GM18526 (cell line): ENCODE measurements around the gene TMEFF2.

Experiments
- POLR2A ChIP-seq: IDR thresholded peaks from 3 replicates; pipeline ENCODE4 v1.6.1; 2011; ENCODE audit not compliant: insufficient read length; ENCODE audit errors: extremely low read depth

The TMEFF2 gene

DNA sequence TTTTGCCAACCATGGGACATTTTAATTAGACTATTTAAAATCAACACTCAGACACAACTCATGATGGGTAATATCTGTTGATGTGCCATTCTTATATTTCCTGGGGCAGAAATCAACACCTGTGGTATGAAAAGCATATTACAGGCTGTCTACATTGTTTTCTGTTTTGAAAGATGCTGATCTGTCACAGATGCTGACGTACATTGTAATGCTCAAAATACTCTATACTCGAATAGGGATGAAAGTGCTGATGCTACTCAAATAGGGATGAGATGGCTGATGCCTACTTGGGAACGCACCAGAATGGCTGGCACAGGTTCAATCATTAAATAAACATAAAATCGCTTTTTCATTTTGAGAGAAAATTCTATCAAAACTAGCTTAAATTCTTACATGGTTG is 41.2 kb downstream of the TMEFF2 start:
- TF ChIP-seq POLR2A: no peak

DNA sequence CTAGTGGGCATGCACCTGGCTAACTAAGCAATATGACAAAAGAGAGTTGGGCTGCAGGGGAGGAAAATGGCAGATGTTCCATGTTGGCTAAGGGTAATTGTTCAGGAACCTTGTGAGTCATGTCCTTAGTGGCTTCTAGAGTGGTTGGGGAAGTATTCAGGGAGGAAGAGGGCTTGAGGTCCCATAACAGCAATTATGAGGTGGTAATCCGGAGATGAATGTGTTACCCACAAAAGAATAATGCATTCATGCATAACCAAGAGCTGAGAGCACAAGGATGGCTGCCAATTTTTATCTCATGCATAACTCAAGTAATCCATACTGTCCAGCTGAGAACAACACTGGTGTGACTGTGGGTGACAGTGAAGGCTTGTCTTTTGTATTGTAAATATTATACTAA is 42.9 kb downstream of the TMEFF2 start:
- no peak for TF ChIP-seq POLR2A

DNA sequence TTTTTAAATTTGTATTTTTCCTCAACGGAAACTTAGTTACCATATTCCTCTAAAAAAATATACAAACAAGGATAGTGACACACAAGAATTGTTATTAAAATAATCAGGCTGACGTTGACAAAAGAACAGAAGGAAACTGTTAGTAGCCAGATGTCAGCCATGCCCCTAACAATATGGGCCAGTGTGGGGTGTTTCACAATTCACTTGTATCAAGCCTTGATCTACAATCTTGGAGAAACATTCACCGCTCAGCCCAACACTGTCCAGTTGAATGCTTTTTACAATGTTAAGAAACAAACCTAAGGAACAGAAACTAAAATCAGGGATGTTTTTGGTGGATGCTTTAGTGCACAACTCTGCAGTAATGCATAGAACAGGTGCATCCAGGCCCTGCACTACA is 44.6 kb downstream of the TMEFF2 start:
- no peak for TF ChIP-seq POLR2A

DNA sequence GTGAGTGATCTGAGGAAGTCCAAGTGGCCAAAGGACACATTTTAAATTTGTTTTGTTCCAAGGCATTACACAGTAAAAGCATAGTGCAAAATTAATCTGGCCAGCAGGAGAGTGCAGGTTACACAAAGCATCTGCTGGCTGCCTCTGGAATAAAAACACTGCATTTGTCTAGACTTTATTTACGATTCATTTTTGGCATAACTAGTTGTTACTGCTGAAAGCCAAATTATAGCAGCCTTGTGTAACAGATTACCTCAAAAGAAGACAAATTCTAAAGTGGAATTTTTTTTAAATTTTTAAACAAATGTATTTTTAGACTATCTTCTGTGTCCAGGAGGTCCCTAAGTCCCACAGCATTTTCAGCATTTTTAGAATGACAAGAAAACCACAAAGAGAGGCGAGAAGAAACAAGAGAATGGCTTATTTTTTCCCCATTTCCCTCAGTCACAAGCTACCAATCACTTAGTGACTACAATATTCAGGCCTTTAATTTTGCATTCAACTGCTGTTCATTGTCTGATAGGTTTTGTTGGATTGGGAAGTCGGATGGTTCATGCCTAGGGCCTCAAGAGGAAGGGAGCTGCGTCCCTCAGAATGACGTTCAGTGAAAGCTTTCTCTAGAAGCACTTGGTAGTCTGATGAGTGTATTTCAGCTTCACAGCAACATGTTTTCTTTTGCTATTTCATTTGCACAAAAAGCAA is 46.0 kb downstream of the TMEFF2 start:
- TF ChIP-seq POLR2A: no peak

DNA sequence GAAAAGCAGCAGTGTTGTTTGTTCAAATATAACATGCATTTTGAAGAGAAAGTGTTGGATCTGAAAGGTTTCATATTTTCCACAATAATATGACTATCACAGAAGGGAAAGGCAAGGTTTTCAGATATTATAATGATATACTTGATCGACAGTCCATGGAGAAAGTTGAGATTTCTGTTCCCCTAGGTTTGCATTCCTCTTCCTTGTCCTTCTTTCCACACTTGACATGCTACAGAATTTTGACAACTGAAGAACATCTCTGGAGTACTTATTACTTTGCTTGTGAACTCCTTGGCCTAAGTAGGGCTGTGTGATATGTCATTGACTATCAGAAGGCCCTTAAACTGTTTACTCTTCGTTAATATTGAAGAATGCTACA is 46.5 kb downstream of the TMEFF2 start:
- no peak for TF ChIP-seq POLR2A

DNA sequence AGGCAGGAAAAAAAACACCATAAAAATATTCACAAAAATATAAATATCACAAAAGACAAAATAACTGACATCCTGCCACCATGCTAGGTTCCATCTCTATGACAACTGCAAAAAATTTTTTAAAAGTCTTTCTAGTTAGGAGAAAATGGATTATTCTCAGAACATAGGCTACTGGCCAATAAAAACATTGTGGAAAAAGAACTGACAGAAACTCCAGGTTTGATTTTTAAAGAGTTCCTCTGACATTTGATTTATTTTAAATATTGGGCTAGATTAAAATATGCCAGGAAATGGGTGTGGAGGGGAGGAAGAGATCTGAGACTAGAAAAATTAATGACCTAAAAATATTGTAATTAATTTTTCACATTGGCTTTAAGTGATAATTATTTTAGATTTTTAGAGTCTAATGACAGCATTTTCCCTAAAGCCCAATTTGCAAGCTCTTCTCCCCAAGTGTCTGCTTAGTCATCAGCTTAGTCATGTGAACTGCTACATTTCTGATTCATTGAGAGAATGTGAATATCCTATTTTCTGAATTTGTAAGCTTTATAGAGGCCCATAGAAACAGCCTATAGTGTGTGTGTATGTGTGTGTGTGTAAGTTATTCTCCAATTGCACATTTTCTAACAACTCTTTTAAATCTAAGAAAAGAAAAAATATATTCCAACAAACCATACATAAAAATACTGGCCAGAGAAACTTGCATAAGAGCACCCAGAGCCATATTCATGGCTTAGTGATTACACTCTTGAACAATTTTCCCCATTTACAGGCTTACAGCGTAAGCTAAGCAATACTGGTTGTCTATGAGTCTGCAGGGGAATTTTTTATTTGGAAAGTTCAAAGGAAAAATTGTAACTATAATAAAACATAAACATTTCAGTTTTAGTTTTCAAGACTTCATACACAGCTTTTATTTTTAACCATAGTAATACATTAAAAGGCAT is 48.4 kb downstream of the TMEFF2 start:
- TF ChIP-seq POLR2A: no peak

DNA sequence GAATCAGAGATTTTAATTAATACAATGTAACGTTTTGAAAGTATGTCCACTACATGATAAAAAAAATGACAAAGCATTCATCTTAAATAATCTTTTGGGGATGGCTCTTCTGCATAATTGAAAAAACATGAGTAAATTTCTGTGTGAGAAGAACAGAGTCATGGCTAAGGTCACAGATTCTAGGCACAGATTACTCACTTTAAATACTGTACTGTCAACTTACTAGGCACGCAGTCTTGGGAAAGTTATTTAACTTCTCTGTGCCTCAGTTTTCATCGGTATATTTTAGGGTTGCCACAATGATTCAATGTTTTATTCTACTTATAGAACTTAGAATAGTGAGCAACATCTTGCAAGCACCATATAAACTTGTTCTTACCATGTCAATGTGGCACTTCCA is 49.2 kb downstream of the TMEFF2 start:
- no peak for TF ChIP-seq POLR2A

DNA sequence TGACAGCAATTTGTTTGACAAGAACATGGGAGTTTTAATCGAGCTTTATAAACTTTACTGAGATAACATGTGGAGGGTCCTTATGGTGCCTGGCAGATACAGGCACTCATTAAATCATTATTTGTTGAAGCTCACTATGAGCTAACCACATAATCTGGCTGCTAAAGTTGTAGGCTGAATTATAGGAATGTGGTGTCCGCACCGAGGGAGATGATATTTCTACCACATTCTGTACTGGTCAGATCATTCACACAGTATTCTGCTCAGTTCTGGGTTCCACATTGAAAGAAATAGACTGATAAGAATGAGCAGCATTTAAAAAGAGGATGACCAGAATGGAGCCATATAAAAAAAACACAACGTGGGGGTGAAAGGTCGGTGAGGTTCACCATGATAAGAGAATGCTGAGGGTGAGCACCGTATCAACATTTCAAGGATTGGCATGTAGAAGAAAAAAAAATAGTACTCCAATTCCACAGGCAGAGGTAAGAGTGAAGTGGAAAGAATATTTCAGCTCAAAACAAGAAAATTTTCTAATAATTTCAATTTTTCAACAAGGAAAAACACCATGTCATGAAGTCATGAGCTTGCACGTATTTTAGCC is 54.4 kb downstream of the TMEFF2 start:
- no peak for TF ChIP-seq POLR2A

DNA sequence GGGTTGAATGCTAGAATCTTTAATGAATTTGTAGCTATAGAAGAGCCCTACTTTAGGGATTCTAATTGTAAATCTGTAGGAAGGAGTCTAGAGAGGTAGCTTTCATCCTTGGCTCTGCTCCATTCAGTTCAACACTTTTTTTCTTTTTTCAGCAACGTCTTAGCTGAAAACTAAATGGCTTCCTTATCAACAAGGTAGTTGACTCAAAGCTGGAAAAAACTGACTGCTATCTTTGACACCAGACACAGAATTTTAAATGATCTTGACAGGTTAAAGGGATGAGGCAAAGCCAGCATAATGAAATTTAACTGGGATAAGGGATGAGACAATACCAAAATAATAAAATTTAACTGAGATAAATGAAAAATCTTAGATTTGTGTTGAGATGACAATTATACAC is 54.9 kb downstream of the TMEFF2 start:
- TF ChIP-seq POLR2A: no peak

DNA sequence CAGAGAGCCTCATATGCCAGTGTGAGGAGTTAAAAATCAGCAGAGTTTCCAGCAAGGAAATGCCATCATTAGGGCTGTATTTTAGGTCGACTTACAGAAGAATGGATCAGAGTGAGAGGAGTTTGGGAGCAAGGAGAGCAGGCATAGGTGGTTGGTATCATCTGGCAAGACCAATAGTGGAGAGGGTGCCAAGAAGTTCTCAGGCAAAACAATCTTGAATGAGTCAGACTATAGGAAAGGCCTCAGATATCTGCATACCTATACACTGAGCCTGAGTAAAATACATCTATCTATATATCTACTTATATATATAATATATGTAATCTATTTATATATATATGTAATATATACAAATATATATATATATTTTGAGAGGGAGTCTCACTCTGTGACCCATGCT is 57.3 kb downstream of the TMEFF2 start:
- TF ChIP-seq POLR2A: no peak

DNA sequence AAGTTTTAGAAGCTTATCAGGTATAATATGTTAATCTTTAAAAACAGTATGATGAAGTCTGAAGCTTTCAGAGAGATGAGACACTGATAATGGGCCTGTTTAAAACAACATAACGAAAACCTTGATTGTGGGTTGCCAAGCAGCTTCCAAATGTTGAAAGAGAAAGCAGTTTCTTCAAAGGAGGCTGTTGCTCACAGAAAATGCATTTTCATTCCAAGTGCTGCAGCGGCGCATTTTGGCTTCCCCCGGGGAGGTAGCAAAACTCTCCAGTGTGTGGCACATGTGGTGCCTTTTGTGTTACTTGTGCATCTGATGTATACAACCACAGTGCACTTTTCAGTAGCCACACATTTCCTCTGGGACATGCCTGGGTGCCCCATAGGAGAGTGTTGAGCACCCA is 66.1 kb downstream of the TMEFF2 start:
- TF ChIP-seq POLR2A: no peak

DNA sequence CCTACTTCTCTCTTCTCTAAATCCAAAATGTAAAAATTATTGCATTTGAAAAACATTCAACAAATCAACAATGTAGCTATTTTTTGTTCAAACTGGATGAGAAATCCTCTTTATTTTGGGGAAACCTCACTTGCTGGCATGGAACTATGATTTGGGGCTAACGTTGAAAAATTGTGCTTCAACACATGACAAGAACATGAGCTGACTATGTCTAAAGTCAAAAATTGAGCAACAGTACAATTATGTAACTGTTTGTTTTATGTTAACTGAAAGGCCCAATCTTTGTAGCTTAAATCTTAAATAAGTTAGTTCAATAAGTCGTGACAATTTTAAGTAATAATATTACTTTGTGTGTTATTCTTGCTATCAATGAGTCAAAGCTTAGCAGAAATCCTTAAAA is 67.3 kb downstream of the TMEFF2 start:
- no peak for TF ChIP-seq POLR2A

DNA sequence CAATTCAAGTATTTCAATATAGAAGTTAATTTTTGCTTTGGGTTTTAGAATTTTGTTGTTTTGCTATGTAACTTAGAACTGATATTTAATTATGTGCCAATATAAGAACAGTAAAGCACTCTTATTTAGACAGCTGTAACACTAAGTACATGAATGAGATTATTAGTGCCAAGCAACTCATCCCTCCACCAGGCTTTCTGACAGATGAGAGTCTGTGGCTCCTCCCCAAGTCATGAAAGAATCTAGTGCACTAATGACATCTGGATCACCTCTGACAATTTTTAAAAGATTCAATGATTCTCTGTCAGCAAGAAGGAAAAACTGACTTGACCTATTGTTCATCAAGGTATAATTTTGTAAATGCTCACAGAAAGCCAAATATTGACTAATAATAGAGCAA is 67.8 kb downstream of the TMEFF2 start:
- no peak for TF ChIP-seq POLR2A

DNA sequence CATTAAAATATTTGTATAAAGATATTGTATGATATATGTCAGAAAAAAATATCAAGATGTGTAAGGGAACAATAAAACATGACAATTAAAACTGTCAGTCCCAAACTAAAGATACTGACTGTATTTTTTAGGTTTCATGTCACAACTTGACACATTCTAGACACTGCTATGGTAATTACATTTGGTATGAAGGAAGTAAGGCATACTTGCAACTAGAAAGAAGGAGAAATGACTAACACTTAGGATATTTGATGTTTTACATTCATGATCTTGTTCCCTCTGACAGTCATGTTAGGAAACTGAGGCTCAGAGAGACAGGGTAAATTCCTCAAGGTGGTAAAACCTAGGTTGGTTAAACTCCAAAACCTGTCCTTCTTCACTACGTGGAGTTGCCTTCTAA is 68.3 kb downstream of the TMEFF2 start:
- no peak for TF ChIP-seq POLR2A

DNA sequence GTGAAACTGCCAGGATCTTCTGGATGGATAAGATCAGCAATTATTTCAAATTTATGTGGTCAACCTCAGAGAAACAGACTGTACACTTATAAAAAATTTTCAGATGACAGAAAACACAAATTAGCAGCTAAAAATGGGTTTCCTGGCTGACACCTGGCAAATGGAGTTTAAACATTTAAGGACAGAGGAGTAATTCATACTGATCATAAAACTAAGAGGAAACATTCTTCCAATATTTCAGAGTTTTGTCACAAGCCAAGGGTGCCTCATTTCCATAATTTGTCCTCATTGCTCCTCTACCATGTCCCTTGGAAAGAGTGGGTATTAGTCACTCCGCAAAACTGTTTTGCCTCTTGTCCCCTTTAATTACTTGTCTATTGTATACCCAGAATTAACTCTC is 70.2 kb downstream of the TMEFF2 start:
- no peak for TF ChIP-seq POLR2A

DNA sequence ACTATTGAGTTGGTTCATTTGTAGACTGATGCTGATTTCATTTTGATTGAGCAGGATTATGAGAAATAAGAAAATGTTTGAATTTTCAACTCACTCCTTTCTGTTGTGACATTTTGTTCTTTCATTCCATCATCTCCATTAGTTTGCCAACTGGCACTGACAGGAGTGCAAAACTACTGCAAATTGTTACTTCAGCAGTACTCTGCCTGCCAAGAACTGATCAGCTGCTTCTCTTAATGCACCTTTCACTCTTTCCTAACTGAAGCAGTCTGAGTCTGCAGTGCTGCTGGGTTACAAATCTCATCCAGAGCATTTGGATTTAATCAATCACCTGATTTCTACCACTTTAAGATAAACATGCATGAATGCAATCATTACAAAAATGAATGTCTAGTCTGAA is 70.9 kb downstream of the TMEFF2 start:
- no peak for TF ChIP-seq POLR2A
